NCI-H2107 (cell line): ENCODE data around the gene ASB3.
"Not testable (repeated sequence)": the region's sequence is repeated elsewhere in the genome, so short reads cannot be mapped to it uniquely, and the experiment has no call there.

Experiments
- DNase-seq: peaks from one replicate; lab custom pipeline; 2025; lab: John Stamatoyannopoulos, UW

ASB3 gene, protein sequence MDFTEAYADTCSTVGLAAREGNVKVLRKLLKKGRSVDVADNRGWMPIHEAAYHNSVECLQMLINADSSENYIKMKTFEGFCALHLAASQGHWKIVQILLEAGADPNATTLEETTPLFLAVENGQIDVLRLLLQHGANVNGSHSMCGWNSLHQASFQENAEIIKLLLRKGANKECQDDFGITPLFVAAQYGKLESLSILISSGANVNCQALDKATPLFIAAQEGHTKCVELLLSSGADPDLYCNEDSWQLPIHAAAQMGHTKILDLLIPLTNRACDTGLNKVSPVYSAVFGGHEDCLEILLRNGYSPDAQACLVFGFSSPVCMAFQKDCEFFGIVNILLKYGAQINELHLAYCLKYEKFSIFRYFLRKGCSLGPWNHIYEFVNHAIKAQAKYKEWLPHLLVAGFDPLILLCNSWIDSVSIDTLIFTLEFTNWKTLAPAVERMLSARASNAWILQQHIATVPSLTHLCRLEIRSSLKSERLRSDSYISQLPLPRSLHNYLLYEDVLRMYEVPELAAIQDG

DNA sequence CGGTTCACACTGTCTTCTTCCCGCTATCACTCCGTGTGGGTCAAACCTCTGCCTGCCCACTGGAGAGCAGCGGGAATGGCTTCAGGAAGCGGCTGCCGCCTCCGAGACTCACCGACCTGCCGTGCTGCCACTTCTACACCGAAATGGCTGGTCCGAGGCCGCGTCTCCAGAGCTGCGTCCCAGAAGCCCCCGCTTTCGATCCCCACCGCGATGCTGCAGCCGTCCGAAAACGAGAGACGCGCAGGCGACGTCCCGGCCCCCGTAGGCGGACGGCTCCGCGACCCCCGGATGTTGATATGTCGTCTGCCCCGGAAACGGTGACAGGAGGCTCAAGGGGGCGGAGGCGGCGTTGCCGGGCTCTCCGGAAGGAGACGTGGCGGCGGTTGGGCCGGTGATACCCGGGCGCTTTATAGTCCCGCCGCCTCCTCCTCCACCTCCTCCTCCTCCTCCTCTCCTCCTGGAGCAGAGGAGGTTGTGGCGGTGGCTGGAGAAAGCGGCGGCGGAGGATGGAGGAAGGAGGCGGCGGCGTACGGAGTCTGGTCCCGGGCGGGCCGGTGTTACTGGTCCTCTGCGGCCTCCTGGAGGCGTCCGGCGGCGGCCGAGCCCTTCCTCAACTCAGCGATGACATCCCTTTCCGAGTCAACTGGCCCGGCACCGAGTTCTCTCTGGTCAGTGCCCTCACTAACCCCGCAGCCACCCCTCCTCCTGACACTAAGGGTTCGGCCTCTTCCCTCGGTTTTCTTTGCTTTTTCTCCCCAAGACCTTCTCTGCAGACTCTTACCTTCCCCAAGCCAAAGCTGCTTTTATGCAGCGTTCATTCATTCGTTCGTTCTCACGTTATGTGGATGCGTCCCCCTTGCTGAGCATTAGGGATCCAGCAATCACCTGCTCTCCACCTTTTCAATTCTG, at the start of gene ASB3, which contains the start of gene ERLEC1:
Gene ASB3, minus strand, starts transcription at position 249 of the 909 bp plus-strand sequence. CDS start 21,381 bp downstream, outside the sequence.
Gene ERLEC1, plus strand, starts transcription at position 340 of the 909 bp plus-strand sequence. Its CDS starts 167 bp downstream, at position 507.
- DNase-seq: peak; percentile 97

GRCh38 chr2:53829980-53830290, 43.2 kb upstream of the ASB3 start:
- not testable (repeated sequence) for DNase-seq

DNA sequence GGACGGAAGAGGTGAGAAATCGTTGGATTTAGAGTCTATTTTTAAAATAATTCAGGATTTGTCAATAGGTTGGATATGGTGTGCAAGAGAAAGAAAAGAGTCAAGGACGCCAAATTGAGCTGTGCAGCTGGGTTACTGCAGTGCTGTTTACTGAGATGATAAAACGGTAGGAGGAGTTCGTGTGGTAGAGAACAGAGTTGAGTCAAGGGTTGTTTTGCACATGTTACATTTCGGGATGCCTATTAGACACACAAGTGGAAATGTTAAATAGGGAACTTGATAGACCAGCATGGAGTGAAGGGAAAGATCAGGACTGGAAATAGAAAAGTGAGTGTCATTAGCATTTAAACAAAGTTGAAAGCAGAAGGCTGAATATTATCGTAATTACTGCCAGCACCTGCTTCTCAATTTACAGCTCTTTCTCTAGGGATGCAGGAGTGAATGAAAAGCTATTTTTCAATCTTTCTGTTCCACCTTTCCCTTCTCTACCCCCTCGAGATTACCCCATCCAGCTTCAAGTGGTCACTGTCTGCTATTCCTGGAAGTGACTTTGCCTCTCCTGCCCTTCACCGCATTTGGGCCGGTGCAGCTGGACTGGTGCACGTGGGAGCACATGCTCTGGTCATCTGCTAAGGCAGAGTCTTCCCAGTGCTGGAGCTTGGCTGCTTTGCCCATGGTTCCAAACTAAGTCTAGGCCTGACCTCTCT, 42.7 kb upstream of the ASB3 start:
- DNase-seq: peak; percentile 47

- DNase-seq: no peak
These were observed 41.6 kb upstream of the ASB3 start for GRCh38 chr2:53828331-53828730.

DNA sequence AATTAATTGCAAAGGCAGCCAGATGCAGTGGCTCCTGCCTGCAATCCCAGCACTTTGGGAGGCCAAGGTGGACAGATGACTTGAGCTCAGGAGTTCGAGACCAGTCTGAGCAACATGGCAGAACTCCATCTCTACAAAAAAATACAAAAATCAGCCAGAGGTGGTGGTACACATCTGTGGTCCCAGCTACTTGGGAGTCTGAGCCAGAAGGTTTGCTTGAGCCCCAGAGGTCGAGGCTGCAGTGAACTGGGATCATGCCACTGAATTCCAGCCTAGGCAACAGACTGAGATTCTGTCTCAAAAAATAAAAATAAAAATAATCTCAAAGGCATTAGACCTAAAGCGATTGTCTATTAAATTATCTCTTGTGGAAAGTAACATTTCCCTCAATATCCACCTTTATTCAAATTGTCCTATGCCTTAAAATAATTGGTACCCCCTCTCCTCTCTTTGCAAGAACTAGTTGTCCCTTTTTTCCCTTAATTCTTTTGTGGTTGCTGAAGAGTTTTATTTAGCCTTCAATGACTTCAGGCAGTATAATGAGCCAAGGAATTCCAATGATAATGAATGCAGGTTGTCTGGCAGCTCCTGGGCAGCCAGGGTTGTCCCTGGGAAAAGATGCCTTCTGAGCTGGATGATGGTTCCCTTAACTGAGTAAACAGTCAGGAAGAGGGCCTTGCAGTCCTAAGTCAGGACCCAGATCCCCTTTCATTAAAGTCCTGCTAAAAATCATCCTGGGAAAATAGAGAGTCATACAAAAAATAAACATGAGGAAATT, 40.8 kb upstream of the ASB3 start:
- DNase-seq: no peak

DNA sequence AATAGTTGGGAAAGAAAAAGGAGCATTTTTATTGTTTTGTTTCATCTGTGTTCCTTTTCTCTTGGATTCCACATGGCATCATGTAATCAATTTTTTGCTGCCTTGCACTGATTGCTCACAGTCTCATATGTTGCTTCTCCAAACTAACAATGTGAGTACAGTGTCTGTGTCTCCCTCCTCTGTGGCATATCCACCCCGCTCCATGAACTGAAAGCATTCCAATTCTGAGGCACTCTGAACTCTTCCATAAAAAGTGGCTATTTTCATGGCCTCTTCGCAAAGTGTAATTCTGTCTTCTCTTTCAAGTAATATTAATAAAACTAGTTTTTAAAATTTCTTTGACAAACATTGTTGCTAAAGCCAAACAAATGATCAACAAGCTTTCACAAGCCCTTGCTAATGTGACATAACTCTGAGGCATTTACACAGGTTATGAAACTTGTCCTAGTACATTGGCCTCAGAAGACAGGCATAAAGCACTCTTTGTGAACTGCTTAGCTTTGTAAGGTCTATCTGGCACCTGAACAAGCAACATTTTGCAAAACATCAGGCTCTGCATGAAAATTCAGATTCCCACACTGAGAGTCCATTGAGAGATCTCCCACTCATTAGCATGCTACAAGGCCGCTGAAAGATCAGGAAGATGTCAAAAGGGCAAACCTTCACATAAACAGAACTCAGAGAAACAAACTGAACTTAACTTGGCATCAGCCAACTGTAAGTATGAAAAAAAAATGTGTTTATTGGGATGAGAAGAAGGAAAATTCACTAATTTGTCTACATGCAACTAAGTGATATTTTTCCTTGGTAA, 40.0 kb upstream of the ASB3 start:
- DNase-seq: no peak

DNA sequence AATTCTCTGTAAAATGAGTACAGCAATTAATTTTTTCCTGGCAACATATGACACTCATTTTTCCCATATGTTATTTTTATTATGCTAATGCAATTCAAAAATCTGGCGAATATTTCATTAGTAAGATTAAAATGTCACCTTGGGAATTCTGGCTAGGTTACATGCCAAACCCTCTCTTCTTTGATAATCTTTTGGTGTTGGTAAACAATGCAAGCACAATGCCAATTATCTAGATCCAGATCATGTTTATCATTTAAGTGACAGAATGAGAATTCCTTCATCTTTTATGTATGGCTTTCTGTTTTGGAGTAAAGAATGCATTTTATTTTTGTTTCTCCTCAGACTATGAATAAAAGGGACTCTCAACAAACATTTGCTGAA, 39.3 kb upstream of the ASB3 start:
- DNase-seq: no peak

DNA sequence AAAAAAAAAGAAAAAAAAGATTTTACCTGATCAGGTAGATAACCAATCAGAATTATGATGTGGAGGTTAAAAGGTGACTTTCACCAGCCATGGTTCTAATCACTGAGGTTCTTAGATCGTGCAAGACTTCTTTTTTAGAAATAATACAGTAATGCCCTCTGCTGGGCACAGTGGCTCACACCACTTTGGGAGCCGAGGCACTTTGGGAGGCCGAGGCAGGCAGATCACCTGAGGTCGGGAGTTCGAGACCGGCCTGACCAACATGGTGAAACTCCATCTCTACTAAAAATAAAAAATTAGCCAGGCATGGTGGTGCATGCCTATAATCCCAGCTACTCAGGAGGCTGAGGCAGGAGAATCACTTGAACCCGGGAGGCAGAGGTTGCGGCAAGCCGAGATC, 36.9 kb upstream of the ASB3 start:
- DNase-seq: not testable (repeated sequence)

DNA sequence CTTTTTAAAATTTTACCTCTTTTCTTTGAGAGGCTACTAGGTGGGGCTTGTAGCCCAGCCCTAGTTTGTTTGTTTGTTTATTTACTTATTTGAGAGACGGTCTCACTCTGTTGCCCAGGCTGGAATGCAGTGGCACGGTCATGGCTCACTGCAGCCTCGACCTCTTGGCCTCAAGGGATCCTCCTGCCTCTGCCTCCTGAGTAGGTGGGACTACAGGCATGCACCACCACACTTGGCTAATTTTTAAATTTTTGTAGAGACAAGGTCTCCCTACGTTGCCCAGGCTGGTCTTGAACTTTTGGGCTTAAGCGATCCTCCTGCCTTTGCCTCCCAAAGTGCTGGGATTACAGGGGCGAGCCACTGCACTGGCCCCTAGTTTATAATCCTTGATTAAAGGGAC, 35.1 kb upstream of the ASB3 start:
- no peak for DNase-seq

DNA sequence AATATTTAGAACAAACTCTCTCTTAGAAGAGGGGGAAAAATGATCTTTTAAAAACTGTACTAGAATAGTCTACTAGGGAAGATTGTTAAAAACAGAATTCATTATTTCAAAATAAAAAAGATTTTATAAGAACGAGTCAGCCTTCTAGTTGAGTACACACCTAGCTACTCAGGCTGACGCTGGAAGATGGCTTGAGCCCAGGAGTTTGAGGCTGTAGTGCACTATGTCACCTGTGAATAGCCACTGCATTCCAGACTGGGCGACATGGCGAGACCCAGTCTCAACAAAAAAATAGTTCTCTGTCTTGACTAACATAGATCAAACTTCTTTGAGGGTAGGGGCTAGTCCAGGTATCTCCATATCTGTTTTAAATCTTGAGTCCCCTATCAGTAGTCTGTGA, 34.0 kb upstream of the ASB3 start:
- DNase-seq: no peak

DNA sequence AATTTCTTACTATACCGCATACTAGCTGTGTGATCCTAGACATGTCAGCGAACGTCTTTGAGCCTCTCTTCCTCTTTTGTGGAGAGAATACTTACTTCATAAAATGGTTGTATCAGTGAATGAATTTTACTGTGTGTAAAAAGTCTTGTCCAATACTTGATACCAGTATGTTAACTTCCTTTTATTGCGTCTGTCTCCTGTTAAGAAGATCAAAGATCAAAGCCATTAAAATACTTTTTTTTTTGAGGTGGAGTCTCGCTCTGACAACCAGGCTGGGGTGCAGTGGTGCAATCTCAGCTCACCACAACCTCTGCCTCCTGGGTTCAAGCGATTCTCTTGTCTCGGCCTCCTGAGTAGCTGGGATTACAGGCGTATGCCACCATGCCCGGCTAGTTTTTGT, 33.3 kb upstream of the ASB3 start:
- no peak for DNase-seq

- no peak for DNase-seq
These were observed 32.9 kb upstream of the ASB3 start for GRCh38 chr2:53819634-53820033.

GRCh38 chr2:53818854-53819435, 32.2 kb upstream of the ASB3 start:
- no peak for DNase-seq

- no peak for DNase-seq
These were observed 26.4 kb upstream of the ASB3 start for GRCh38 chr2:53813151-53813550.

- no peak for DNase-seq
These were observed 24.8 kb upstream of the ASB3 start for GRCh38 chr2:53811601-53812000.

- no peak for DNase-seq
These were observed 15.9 kb upstream of the ASB3 start for GRCh38 chr2:53802617-53803151.

GRCh38 chr2:53801547-53801946, 14.8 kb upstream of the ASB3 start:
- no peak for DNase-seq

DNA sequence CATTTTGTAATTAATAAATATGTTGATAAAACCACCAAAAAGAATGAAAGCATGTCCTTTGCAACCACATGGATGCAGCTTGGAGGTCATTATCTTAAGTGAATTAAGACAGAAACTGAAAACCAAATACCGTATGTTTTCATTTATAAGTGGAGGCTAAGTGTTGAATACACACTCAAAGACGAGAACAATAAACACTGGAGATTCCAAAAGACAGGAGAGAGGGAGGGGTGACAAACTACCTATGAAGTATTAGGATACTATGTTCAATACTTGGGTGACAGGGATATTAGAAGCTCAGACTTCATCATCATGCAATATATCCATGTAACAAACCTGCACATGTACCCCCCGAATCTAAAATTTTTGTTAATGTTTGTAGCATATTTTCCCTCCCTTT, 7.1 kb upstream of the ASB3 start:
- no peak for DNase-seq

- no peak for DNase-seq
These were observed 6.5 kb upstream of the ASB3 start for GRCh38 chr2:53793261-53793660.
